ENCODE results near the gene CDHR2.

The CDHR2 gene

DNA sequence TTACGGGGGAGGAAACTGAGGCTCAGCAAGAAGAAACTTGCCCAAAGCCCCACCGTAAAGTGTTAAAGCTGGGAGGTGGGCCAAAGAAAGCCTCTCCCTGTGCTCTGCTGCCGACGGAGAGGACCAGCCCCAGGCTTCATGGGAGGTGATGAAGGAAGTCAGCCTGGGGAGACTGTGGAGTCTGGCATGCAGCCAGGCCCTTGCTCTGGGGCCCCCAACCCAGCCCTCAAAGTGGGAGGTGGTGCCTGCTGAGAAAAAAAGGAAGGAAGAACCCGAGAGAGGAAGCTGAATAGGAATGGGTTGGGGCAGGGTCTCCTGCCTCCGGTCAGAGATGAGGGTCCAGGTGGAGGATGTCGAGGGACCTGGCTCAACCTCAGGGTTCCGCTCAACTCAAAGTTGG is 15.8 kb upstream of the CDHR2 start:
- Histone ChIP-seq H3K27ac (peak overlapping the region; percentile 100), H3K4me1 (ENCODE audit: control insufficient read depth in 1 of 2, insufficient read depth in 1 of 2, low read depth in 1 of 2, low read length in 1 of 2) (peaks cover 72 to 75% of the 10 kb centered on the region in 2 experiments)

DNA sequence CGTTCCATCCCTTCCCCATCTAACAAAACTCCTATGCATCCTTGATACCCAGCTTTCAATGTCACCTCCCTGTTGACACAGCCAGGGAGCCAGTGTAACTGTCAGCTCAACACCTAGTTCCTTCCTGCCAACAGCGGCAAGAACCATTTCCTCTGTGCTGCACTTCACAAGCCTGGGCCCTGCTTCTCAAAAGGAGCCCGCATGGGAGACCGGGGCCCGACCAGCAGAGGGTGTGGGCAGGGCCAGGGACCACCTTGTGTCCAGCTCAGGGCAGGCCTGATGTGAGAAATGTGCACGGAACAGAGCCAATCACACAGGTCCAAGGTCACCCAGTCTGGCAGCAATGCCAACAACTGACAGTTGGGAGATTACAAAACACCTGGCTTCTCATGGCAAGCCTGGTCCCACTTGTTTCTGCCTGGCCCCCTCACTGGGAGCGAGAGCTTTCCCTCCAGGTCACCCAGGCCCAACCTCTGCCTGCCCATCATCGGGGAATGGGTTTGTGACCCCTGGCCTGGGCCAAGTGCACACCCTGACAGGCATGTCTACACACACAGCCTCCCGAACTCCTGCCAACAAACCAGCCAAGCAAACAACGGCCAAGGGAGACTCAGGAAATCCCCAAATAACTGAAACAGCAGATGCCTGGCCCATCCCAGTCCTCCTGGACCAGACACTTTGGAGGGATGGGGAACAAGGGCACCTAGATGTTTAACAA is 15.1 kb upstream of the CDHR2 start:
- TF ChIP-seq, protein P1, sequence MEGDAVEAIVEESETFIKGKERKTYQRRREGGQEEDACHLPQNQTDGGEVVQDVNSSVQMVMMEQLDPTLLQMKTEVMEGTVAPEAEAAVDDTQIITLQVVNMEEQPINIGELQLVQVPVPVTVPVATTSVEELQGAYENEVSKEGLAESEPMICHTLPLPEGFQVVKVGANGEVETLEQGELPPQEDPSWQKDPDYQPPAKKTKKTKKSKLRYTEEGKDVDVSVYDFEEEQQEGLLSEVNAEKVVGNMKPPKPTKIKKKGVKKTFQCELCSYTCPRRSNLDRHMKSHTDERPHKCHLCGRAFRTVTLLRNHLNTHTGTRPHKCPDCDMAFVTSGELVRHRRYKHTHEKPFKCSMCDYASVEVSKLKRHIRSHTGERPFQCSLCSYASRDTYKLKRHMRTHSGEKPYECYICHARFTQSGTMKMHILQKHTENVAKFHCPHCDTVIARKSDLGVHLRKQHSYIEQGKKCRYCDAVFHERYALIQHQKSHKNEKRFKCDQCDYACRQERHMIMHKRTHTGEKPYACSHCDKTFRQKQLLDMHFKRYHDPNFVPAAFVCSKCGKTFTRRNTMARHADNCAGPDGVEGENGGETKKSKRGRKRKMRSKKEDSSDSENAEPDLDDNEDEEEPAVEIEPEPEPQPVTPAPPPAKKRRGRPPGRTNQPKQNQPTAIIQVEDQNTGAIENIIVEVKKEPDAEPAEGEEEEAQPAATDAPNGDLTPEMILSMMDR (IDR thresholded peaks at IDR 0.05), result no peak
- H3K4me3 ChIP-seq (ENCODE audit: low read depth in 1 of 2, low read length in 1 of 2), result peak overlapping the region; percentile 75 to 99
- H3K36me3 ChIP-seq, result peaks cover 33% of the 10 kb centered on the region
- H3K27me3 ChIP-seq, result no peaks in the 10 kb centered on the region
- peak overlapping the region; percentile 100 for H3K27ac ChIP-seq
- H3K9me3 ChIP-seq, result no peaks in the 10 kb centered on the region
- H3K4me1 ChIP-seq (ENCODE audit: control insufficient read depth in 1 of 2, insufficient read depth in 1 of 2, low read depth in 1 of 2, low read length in 1 of 2), result peaks cover 79 to 82% of the 10 kb centered on the region in 2 experiments

More for the DNA sequence above, 15.8 kb upstream of the CDHR2 start:
- Histone ChIP-seq H3K36me3 (peaks cover 39% of the 10 kb centered on the region), H3K4me3 (ENCODE audit: low read depth in 1 of 2, low read length in 1 of 2) (peak overlapping the region; percentile 75 to 99), H3K27me3 (no peaks in the 10 kb centered on the region), H3K9me3 (no peaks in the 10 kb centered on the region)
- TF ChIP-seq, protein P1 (IDR thresholded peaks at IDR 0.05), result no peak

DNA sequence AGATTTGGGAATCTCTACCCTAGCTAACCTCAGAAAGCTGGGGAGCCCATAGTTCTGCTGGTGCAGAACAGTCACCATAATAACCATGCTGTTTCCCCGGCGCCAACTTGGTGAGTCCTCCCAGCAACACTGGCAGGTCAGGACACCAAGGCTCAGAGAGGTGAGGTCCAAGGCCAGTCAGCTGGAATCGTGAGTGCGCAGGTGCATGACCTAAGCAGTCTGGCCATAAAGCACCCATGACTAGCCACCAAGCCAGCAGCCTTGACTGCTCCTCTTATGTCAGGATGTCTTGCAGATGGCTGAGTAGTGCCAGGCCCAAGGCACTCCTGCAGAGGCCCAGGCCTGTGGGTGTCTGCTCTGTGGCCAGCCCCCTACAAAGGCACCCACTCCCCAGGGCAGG is 14.5 kb upstream of the CDHR2 start:
- TF ChIP-seq, protein P1 (IDR thresholded peaks at IDR 0.05), result no peak
- no peaks in the 10 kb centered on the region for H3K9me3 ChIP-seq
- peaks cover 27% of the 10 kb centered on the region for H3K36me3 ChIP-seq
- H3K4me1 ChIP-seq (ENCODE audit: control insufficient read depth in 1 of 2, insufficient read depth in 1 of 2, low read depth in 1 of 2, low read length in 1 of 2), result peaks cover 83 to 85% of the 10 kb centered on the region in 2 experiments
- peak overlapping the region; percentile 75 to 99 for H3K4me3 ChIP-seq (ENCODE audit: low read depth in 1 of 2, low read length in 1 of 2)
- H3K27ac ChIP-seq, result peak overlapping the region; percentile 100
- H3K27me3 ChIP-seq, result no peaks in the 10 kb centered on the region

DNA sequence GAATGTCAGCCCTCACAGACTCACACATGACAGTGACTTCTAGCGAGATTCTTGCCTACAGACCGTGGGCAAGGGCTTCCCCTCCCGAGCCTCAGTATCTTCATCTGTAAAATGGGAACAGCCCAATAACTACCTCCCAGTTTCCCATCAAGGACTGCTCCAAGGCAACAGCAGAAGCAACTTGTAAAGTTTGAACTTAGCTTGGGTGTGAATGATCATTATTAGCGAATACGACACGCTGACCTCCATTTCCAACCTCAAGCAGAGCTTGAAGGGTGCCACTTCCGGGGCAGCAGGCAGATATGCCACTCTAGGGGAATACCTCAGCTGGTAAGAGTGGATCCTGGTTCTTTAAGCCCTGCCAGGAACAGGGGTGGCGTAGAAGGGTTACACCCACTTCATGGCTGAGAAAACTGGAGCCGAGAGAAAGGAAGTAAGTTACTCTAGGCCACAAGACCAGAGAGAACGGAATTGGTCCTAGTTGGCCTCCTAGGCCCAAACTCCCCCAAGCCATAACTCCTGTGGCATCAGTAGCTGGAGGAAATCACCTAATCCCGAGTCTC is 14.0 kb upstream of the CDHR2 start:
- Histone ChIP-seq H3K36me3 (peaks cover 21% of the 10 kb centered on the region), H3K9me3 (no peaks in the 10 kb centered on the region), H3K4me1 (ENCODE audit: control insufficient read depth in 1 of 2, insufficient read depth in 1 of 2, low read depth in 1 of 2, low read length in 1 of 2) (peaks cover 84 to 85% of the 10 kb centered on the region in 2 experiments), H3K4me3 (ENCODE audit: low read depth in 1 of 2, low read length in 1 of 2) (peak overlapping the region; percentile 75 to 99), H3K27ac (peak overlapping the region; percentile 100), H3K27me3 (no peaks in the 10 kb centered on the region)
- TF ChIP-seq, protein P1 (IDR thresholded peaks at IDR 0.05), result no peak

DNA sequence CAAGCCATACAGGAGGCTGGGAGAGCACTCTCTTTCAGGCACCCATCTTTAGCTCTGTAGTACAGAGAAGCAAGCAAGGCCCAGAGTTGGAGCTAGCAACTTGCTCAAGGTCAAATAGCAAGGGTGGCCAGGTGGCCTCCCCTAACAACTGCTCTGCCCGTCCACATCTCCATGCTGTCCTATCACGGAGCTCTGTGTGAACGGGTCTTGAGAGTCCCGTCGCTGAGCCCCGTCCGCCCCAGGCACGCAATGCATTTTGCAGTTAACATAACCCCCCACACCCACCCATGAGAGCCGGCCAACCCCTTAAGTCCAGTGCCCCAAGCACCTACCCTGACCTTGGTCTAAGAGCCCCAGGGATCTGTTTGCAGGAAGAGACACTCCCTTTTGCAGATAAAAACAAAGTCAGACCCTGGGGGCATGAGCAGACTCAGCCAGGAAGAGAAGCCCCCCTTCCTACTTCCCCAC is 13.4 kb upstream of the CDHR2 start:
- TF ChIP-seq, protein P1 (IDR thresholded peaks at IDR 0.05), result no peak
- Histone ChIP-seq H3K36me3 (peaks cover 16% of the 10 kb centered on the region), H3K4me1 (ENCODE audit: control insufficient read depth in 1 of 2, insufficient read depth in 1 of 2, low read depth in 1 of 2, low read length in 1 of 2) (peaks cover 84 to 85% of the 10 kb centered on the region in 2 experiments), H3K4me3 (ENCODE audit: low read depth in 1 of 2, low read length in 1 of 2) (peak overlapping the region; percentile 75 to 99), H3K27ac (peak overlapping the region; percentile 100), H3K9me3 (no peaks in the 10 kb centered on the region), H3K27me3 (no peaks in the 10 kb centered on the region)
